K562 (cell line): ENCODE results near the gene KIF3A. TPM values are rescaled to one million over a fixed set of nuclear protein-coding genes. Genes with fewer than 3 reads are reported as not detected.
A peak's percentile ranks its signal among the peaks of the same experiment; 100 is the strongest.

Source experiments
- ATAC-seq: fragments of 200-7000 bp; cut with Tn5 transposase; 3 replicates; pipeline ENCODE4 v1.9.1; 2020; ENCODE audit warnings: moderate library complexity
- BruUV-seq: library from RNA; stranded (reverse); fragments of 400-500 nt; replicated peaks from 2 replicates; lab custom pipeline; 2021; lab: Mats Ljungman, UMichigan
- CTCF ChIA-PET: fragments of 300-600 bp; formaldehyde crosslinking; extraction: SDS; loops from one replicate; lab custom pipeline; 2021; ENCODE audit warnings: low intra/inter-chr PET ratio; lab: Yijun Ruan, JAX
- POLR2A ChIA-PET: fragments of 300-600, 350-650 bp; sonication (Branson Sonifier 250); formaldehyde crosslinking; extraction: SDS; loops from one replicate; lab custom pipeline; 2021; ENCODE audit warnings: antibody characterized with exemption, inconsistent platforms; lab: Yijun Ruan, JAX
- DNase-seq, 4 experiments: peaks; one replicate each; pipeline versions ENCODE4 v3.0.0 to v3.0.0-alpha.2; 2011 to 2018; ENCODE audit warnings: low spot score in 3 of 4, mixed read lengths in 3 of 4; ENCODE audit errors: extremely low read depth in 1 of 4
- FAIRE-seq: peaks from 2 replicates; lab custom pipeline; 2011; peaks lifted over from hg19 to GRCh38; lab: Jason Lieb, UNC
- H2AFZ ChIP-seq: 2 replicates; pipeline ENCODE4 v1.6.0; 2011; ENCODE audit warnings: low read depth, low read length, control low read depth, inconsistent platforms
- H3K27ac ChIP-seq: fragments of 200-600 bp; 3 replicates; pipeline ENCODE4 v1.8.0; 2011; ENCODE audit warnings: low read depth, mild to moderate bottlenecking, control low read depth, inconsistent platforms, low read length, moderate library complexity, mixed read lengths; ENCODE audit errors: extremely low read depth
- H3K27me3 ChIP-seq, 2 experiments: fragments of 300-600 bp in 1 of 2; 2 replicates in 1 of 2; 3 replicates in 1 of 2; pipeline versions ENCODE4 v1.6.0 to v1.8.0; 2011; ENCODE audit warnings: inconsistent platforms in 2 of 2, low read length in 2 of 2, mild to moderate bottlenecking in 1 of 2, mixed read lengths in 1 of 2, moderate library complexity in 1 of 2; ENCODE audit not compliant: control insufficient read depth in 2 of 2, insufficient read depth in 2 of 2
- H3K36me3 ChIP-seq: fragments of 300-600 bp; 3 replicates; pipeline ENCODE4 v1.8.0; 2011; ENCODE audit warnings: mild to moderate bottlenecking, low read length, inconsistent platforms; ENCODE audit not compliant: control insufficient read depth, insufficient read depth
- H3K4me1 ChIP-seq, 2 experiments: fragments of 200-600 bp in 1 of 2; replicated peaks in 1 of 2; 2 replicates in 1 of 2; 3 replicates in 1 of 2; pipeline versions ENCODE4 v1.5.1 to v1.8.0; 2011; ENCODE audit warnings: inconsistent platforms in 2 of 2, low read length in 2 of 2, mild to moderate bottlenecking in 1 of 2, mixed read lengths in 1 of 2, moderate library complexity in 1 of 2; ENCODE audit not compliant: control insufficient read depth in 2 of 2, insufficient read depth in 2 of 2
- H3K4me2 ChIP-seq: 2 replicates; pipeline ENCODE4 v1.6.1; 2011; ENCODE audit warnings: low read length, control low read depth, inconsistent platforms, mixed read lengths; ENCODE audit not compliant: insufficient read depth
- H3K4me3 ChIP-seq: fragments of 200-600 bp; sonication (generic), shearing (Covaris generic); 2 replicates; pipeline ENCODE4 v1.5.1; 2016; ENCODE audit warnings: control low read depth, inconsistent platforms
- H3K79me2 ChIP-seq: fragments of 200-600 bp; 3 replicates; pipeline ENCODE4 v1.8.0; 2011; ENCODE audit warnings: low read length, inconsistent platforms; ENCODE audit not compliant: control insufficient read depth, insufficient read depth
- H3K9ac ChIP-seq, 2 experiments: 2 replicates each; pipeline versions ENCODE4 v1.6.0 to v1.6.1; 2011; ENCODE audit warnings: low read depth in 2 of 2, low read length in 2 of 2, control low read depth in 1 of 2, inconsistent platforms in 1 of 2, mild to moderate bottlenecking in 1 of 2, mixed read lengths in 1 of 2; ENCODE audit not compliant: insufficient read depth in 1 of 2
- H3K9me1 ChIP-seq: one replicate; pipeline ENCODE4 v1.6.0; 2011; ENCODE audit warnings: inconsistent platforms, mild to moderate bottlenecking, low read length, moderate library complexity; ENCODE audit not compliant: control insufficient read depth, insufficient read depth
- H3K9me3 ChIP-seq: replicated peaks from 2 replicates; pipeline ENCODE4 v1.5.1; 2011; ENCODE audit warnings: low read depth, low read length, inconsistent platforms; ENCODE audit not compliant: control insufficient read depth, insufficient read depth
- H4K20me1 ChIP-seq: replicated peaks from 2 replicates; pipeline ENCODE4 v1.6.1; 2011; ENCODE audit warnings: low read length, inconsistent platforms, mixed read lengths; ENCODE audit not compliant: control insufficient read depth, insufficient read depth
- ZNF589 ChIP-seq: fragments of 200-800 bp; sonication (Bioruptor generic); IDR thresholded peaks from 2 replicates; pipeline ENCODE4 v1.6.1; 2016; ENCODE audit warnings: low read depth, missing genetic modification characterization, missing compliant biosample characterization
- ZNF699 ChIP-seq: fragments of 250-450 bp; sonication (Bioruptor Pico); IDR thresholded peaks from 2 replicates; pipeline ENCODE4 v1.8.0; 2021; ENCODE audit warnings: mild to moderate bottlenecking, moderate library complexity; ENCODE audit not compliant: insufficient replicate concordance
- WGBS: fragments of 100-300 bp; shearing (Covaris generic); methylation state at CpG from one replicate; pipeline ENCODE4 v1.1.6; 2016; ENCODE audit warnings: low coverage, mixed read lengths; ENCODE audit not compliant: insufficient coverage; ENCODE audit errors: missing lambda C conversion rate; 5-methylcytosine and 5-hydroxymethylcytosine counted together
- in situ Hi-C: fragments of 300-500 bp; cut with MboI; formaldehyde crosslinking; loops from 4 replicates; pipeline ENCODE4 v1.15.0; 2018; ENCODE audit warnings: inconsistent platforms, mixed read lengths
- intact Hi-C: fragments of 100-400 bp; cut with micrococcal nuclease; formaldehyde crosslinking; loops from 2 replicates; pipeline ENCODE4 v1.14.2; 2022
- polyA plus RNA-seq, 8 experiments: library from polyadenylated mRNA; depleted of rRNA in 4 of 8; stranded (reverse) in 5 of 8; unstranded in 3 of 8; fragments of >200 nt; fragmentation: Nextera tagmentation in 2 of 8; fragmentation: Illumina TruSeq in 1 of 8; extraction: Ambion mirVana in 2 of 8; extraction: Trizol in 1 of 8; gene quantifications; 2 replicates each; pipeline versions ENCODE4 v1.2.1 to v1.2.3, GENCODE V29; 2011 to 2014; ENCODE audit warnings: inconsistent platforms in 1 of 8, missing spikeins in 1 of 8
- total RNA-seq, 7 experiments: library from RNA; depleted of rRNA in 6 of 7; stranded (reverse); fragments of >200 nt in 6 of 7; fragmentation: Illumina TruSeq in 2 of 7; extraction: Trizol in 2 of 7; gene quantifications; 2 replicates each; pipeline versions ENCODE4 v1.2.1 to v1.2.3, GENCODE V29; 2011 to 2021; ENCODE audit warnings: low replicate concordance in 1 of 7
- TF ChIP-seq, protein P1 (sequence below): sonication (generic); formaldehyde crosslinking; IDR thresholded peaks from 2 replicates; pipeline ENCODE4 v1.9.0; 2022; ENCODE audit warnings: mild to moderate bottlenecking, missing genetic modification reagents

Gene KIF3A
- total and polyA plus RNA-seq, 9 of the 15 experiments (the other 6 are each of a cell fraction or from before 2014, with no cell fraction given): 1.5 to 7.8 (median 6.0) TPM

DNA sequence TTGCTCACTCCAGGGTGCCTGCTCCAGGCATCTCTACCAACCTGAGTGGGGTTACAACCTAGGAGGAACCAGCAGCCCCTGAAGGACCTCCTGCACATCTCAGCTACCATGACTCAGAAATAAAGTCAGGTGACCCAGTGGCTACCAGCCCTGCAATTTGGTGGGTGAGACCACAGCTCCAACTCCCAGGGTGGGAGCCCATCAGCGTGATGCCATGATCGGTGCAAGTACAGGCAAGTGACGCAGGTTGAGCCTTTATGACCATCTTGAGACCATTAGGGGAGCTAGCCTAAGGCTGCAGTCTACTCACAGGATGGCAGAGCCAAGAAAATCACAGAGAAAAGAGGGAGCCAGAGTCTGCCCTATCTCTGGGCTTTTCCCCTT, 31.1 kb upstream of the KIF3A start:
- no peak overlapping the region for H2AFZ ChIP-seq
- H3K4me3 ChIP-seq: no peak overlapping the region
- 98% methylated on average over 3 of the region's 3 CpGs for WGBS
- BruUV-seq: no TSS peak
- H3K27ac ChIP-seq: no peak overlapping the region
- TF ChIP-seq, protein P1, sequence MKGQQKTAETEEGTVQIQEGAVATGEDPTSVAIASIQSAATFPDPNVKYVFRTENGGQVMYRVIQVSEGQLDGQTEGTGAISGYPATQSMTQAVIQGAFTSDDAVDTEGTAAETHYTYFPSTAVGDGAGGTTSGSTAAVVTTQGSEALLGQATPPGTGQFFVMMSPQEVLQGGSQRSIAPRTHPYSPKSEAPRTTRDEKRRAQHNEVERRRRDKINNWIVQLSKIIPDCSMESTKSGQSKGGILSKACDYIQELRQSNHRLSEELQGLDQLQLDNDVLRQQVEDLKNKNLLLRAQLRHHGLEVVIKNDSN: 0 out of 2 replicates have a peak, but pooled peaks have one; percentile 7
- TF ChIP-seq ZNF699 (CRISPR knock-in tag): no peak
- ATAC-seq (no peak), DNase-seq (no peak), FAIRE-seq (no peak)
- in situ Hi-C loops: no loop called here
- H3K9ac ChIP-seq: peak overlapping the region in 1 of 2 experiments; percentile 41; a peak in 2 of 4 replicates
- peaks cover 12 to 25% of the 10 kb centered on the region in 2 experiments; a peak in 4 of 5 replicates for H3K4me1 ChIP-seq
- no peaks in the 10 kb centered on the region for H3K9me3 ChIP-seq
- peaks cover 70% of the 10 kb centered on the region for H3K79me2 ChIP-seq
- H3K36me3 ChIP-seq: peaks cover 79% of the 10 kb centered on the region; the same call in 2 of the 3 replicates
- H3K9me1 ChIP-seq: no peaks in the 10 kb centered on the region
- H3K27me3 ChIP-seq: no peaks in the 10 kb centered on the region
- intact Hi-C loops: no loop called here
- ChIA-PET CTCF (no interaction called here), POLR2A (interaction anchor here (1.8 to 3.5 kb wide), 2 partner anchors 9 to 12 kb away, joined by 8 to 22 read pairs; no protein-coding TSS in a partner anchor)
- H3K4me2 ChIP-seq: no peak overlapping the region
- H4K20me1 ChIP-seq: peaks cover 18% of the 10 kb centered on the region

DNA sequence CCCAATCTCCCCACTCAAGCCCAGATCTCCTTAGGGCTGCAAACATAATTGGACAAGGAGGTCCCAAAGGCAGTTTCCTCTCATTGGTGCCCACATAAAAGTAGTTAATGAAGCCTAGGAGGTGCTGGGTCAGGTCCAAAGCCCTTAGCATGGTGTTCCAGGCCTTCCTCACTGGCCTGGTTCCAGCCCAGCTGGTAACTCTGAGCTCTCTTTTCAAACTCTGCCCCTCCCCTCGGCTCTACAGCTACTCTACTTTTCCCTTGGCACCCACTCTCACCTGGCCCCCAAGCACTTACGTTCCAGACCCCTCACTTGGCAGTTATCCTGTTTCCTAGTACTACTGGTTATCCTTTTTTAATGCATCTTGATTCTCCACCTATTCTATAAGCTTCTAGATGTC, 29.8 kb upstream of the KIF3A start:
- H3K4me3 ChIP-seq: no peak overlapping the region
- FAIRE-seq (no peak), DNase-seq (no peak), ATAC-seq (no peak)
- H2AFZ ChIP-seq: no peak overlapping the region
- peaks cover 18% of the 10 kb centered on the region for H4K20me1 ChIP-seq
- H3K36me3 ChIP-seq: peaks cover 79% of the 10 kb centered on the region; the same call in 2 of the 3 replicates
- H3K9me1 ChIP-seq: no peaks in the 10 kb centered on the region
- H3K4me2 ChIP-seq: no peak overlapping the region
- intact Hi-C loops (no loop called here), in situ Hi-C loops (no loop called here)
- WGBS: 92% methylated on average over 2 of the region's 2 CpGs
- ChIA-PET CTCF (no interaction called here), POLR2A (interaction anchor here (0.6 to 3.5 kb wide), 4 partner anchors 9 to 282 kb away, joined by 3 to 22 read pairs (median 5); no protein-coding TSS in a partner anchor)
- peaks cover 7 to 14% of the 10 kb centered on the region in 2 experiments; a peak in 3 of 5 replicates for H3K4me1 ChIP-seq
- H3K27ac ChIP-seq: no peak overlapping the region
- no peak for TF ChIP-seq ZNF589 (CRISPR knock-in tag)
- H3K27me3 ChIP-seq: no peaks in the 10 kb centered on the region
- H3K9me3 ChIP-seq: no peaks in the 10 kb centered on the region
- no peak overlapping the region for H3K9ac ChIP-seq
- TSS peak; percentile 10 for BruUV-seq
- peaks cover 56% of the 10 kb centered on the region for H3K79me2 ChIP-seq
